Endometrial microvascular endothelial cells (primary cell): ENCODE data around the gene CDKN1C. TPM values are rescaled to one million over a fixed set of nuclear protein-coding genes. Genes with fewer than 3 reads are reported as not detected.

Experiments
- in situ Hi-C: cut with HindIII; loops from 2 replicates; pipeline ENCODE4 v1.10.0; 2017; ENCODE audit warnings: low sequenced_read_pairs, low pct_unique_long_range_greater_than_20kb; ENCODE audit errors: inconsistent ontology term
- total RNA-seq: library from RNA; depleted of rRNA; stranded (reverse); fragments of >200 nt; gene quantifications from one replicate; pipeline ENCODE4 v1.2.3, GENCODE V29; 2015; ENCODE audit errors: inconsistent ontology term

The CDKN1C gene
- total RNA-seq, 1 donor from 2014 or later, result not detected

GRCh38 chr11:2880646-2881045 lies 4.9 kb downstream of the CDKN1C start:
- in situ Hi-C loops, result no loop called here

- in situ Hi-C loops, result no loop called here
Observed at GRCh38 chr11:2878782-2879181, 6.8 kb downstream of the CDKN1C start.

- in situ Hi-C loops, result no loop called here
Observed at GRCh38 chr11:2877474-2877873, 8.1 kb downstream of the CDKN1C start.

- in situ Hi-C loops, result no loop called here
Observed at GRCh38 chr11:2874963-2875362, 10.6 kb downstream of the CDKN1C start.

- in situ Hi-C loops, result no loop called here
Observed at GRCh38 chr11:2870969-2871680, 14.4 kb downstream of the CDKN1C start.

GRCh38 chr11:2870460-2870859 lies 15.1 kb downstream of the CDKN1C start:
- in situ Hi-C loops, result no loop called here

GRCh38 chr11:2869561-2870427 lies 15.8 kb downstream of the CDKN1C start:
- in situ Hi-C loops, result no loop called here

GRCh38 chr11:2869134-2869526 lies 16.4 kb downstream of the CDKN1C start:
- in situ Hi-C loops, result no loop called here

- in situ Hi-C loops, result no loop called here
Observed at GRCh38 chr11:2868506-2869133, 17.0 kb downstream of the CDKN1C start.

- in situ Hi-C loops, result no loop called here
Observed at GRCh38 chr11:2867722-2868505, 17.7 kb downstream of the CDKN1C start.

GRCh38 chr11:2867142-2867541 lies 18.4 kb downstream of the CDKN1C start:
- in situ Hi-C loops, result no loop called here

GRCh38 chr11:2865922-2866577 lies 19.5 kb downstream of the CDKN1C start:
- in situ Hi-C loops, result no loop called here

- in situ Hi-C loops, result no loop called here
Observed at GRCh38 chr11:2864901-2865300, 20.7 kb downstream of the CDKN1C start.

GRCh38 chr11:2863276-2863618 lies 22.3 kb downstream of the CDKN1C start:
- in situ Hi-C loops, result no loop called here

GRCh38 chr11:2862395-2863275 lies 22.9 kb downstream of the CDKN1C start:
- in situ Hi-C loops, result no loop called here

GRCh38 chr11:2860636-2861035 lies 24.9 kb downstream of the CDKN1C start:
- in situ Hi-C loops, result no loop called here

- in situ Hi-C loops, result no loop called here
Observed at GRCh38 chr11:2859699-2860037, 25.9 kb downstream of the CDKN1C start.
